GM18861 (cell line): ENCODE measurements around the gene PDZD8.
"Not testable (repeated sequence)": the region's sequence is repeated elsewhere in the genome, so short reads cannot be mapped to it uniquely, and the experiment has no call there.

Source experiments
- ATAC-seq: cut with Tn5 transposase; IDR thresholded peaks from one replicate; pipeline ENCODE4 v1.9.1; 2021; ENCODE audit not compliant: unreplicated experiment

The PDZD8 gene

DNA sequence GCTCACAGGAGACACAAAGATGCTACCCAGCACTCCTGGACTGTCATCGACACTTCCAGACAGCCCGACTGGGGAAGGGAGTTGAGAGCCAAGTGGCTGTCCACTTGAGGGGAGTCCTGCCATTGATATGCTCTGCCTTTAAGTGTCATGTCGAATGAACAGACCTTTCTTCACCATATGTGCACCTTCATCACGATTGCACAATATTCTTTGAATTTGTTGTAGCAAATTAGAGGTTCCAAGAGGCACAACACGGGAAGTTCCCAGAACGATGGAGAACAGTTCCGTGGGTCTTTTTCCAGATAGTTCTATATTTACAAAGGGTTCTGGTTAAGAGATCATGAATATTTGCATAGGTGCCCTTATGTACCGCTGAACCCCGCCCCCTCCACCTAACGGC is 118.3 kb downstream of the PDZD8 start:
- no peak for ATAC-seq

DNA sequence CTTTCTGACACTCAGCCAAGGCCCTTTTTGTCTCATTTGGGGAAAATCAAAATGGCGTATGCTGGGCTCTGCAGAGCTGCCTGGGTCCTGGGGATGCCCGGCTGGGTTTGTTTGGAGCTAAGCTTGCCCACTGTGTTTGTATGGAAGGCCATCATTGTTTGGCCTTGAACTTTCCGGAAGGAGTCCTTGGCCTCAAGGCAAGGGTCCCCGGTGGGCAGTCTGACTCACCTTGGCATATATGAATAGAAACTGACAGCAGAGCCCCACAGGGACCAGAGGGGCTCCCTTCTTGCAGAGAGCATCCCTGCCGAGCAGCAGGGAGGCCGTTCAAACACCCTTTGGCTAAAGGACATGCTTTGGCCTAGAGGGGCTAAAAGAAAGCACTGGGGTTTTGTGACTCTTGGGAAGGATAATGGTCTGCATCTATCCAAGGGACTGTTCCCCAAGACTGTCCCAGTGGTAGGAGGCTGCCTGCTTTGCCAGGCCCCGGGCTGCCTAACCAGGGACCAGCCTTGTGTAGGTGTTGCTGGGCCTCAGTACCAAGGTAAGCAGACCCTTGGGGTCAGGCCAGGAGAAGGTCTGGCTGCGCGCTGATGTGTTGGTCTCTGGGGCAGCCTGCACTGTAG is 119.3 kb downstream of the PDZD8 start:
- ATAC-seq = no peak

DNA sequence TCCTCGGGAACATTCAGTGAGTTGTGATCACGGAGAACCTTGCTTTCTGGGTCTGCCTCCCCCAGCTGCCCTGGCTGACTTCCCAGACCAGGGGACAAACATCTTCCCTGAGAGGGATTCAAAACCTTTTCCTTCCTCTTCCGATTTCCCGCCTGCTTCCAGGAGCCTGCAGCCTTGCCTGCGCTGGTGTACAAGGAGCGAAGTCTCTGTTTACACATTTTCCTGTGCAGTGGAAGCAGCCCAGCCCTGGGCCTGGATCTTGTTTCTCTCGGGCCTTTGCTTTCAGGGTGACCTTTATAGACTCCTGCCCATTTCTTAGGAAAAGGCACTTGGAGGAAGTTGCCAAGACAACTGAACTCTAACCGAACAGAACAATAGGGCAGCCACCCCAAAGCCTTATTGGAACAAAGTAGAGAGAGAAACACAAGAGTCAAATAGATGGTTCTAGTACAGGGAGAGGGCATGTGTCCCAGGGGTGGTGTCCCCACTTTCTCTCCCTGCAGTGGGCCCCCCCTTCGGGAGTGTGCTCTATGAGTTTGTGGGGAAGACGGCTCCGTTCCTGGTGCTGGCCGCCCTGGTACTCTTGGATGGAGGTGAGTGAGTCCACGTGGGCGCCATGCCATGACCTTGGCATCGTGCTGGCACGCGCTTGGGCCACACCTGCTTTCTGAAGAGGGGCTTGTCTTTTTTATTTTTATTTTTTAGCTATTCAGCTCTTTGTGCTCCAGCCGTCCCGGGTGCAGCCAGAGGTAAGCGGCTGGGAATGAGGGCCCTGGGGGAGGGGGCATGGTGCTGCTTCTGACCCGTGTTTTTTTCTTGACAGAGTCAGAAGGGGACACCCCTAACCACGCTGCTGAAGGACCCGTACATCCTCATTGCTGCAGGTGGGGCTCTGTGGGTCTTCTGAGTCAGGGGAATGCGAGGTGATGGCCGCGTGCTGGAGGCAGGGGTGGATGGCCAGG is 120.2 kb downstream of the PDZD8 start:
- no peak for ATAC-seq

GRCh38 chr10:117254338-117254737 is 120.9 kb downstream of the PDZD8 start:
- no peak for ATAC-seq

DNA sequence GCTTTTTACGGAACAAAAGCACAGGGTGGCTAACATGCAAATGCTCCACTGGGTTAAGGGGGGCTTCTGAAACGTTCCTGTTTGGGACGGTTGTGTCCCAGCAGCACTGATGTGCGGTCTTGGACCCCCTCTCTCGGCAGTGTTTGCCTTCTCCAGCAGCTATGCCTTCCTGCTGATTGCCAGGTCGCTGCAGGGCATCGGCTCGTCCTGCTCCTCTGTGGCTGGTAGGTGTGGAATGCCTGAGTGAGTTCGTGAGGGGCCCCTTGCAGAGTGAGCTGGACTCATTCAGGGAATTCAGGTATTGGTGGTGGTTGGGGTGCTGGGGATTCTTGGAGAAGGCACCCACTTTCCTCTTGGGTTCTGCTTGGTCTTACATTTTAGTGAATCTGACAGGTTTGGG is 121.3 kb downstream of the PDZD8 start:
- ATAC-seq = no peak

GRCh38 chr10:117250411-117250810 is 124.8 kb downstream of the PDZD8 start:
- ATAC-seq = no peak

DNA sequence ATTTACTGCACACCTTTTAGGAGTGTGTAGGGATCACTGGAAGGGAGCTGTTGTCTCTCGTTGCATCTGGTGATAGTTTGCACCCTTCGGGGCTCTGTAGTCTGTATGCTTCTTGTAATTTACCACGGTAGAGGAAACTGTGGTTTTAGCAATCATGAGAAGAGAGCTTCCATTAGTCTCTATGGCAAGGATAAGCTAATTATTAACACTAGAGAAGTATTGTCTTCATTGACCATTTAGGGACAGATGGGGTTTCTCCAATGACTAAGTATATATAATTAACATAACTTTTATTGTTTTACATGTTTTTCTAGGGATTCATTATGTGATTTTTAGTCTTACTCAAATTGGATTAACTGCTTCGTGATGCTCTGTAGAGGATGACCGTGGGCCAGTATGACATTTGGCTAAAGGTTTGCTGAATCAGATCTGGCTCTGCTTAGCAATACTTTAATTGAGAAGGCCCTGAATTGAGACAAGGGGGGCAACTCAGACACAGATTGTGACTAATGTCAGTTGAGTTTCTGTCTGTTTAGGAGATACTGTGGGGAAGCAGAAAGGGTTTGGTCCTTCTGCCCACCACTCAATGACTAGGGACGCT is 125.6 kb downstream of the PDZD8 start:
- ATAC-seq = peak; percentile 96

- no peak for ATAC-seq
Measured at GRCh38 chr10:117248750-117249465, 126.3 kb downstream of the PDZD8 start.

DNA sequence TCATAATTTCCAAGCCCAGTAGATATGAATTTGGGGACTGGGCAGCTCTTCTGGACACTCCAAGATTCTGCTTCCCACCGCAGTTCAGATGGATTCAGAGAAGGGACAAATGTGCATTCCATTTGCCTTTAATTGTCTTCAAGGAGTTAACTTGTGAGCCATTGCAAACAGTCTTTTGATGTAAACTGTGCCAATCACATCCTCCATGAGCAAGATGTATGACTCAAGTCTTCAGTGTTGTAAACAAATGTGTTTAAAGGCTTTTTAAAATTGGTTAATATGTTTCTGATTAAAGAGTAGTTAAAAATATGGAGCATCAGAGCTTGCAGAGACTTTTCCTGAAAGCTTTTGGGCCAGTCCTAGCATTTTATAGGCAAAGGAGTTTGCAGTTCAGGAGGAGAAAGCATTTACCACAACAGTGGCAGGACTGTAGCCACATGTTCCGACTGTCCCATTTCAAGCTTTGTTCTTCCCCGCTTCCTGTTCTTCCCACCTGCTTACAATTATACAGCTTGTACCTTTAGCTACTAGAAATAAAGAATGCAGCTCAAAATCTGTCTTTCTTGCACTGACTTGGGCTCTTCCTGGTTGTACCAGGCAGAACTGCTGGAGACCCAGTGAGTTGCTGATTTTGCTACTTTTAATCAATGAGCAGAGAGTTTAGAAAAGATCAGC is 128.1 kb downstream of the PDZD8 start:
- ATAC-seq = no peak

GRCh38 chr10:117242463-117242832 is 132.8 kb downstream of the PDZD8 start:
- no peak for ATAC-seq

DNA sequence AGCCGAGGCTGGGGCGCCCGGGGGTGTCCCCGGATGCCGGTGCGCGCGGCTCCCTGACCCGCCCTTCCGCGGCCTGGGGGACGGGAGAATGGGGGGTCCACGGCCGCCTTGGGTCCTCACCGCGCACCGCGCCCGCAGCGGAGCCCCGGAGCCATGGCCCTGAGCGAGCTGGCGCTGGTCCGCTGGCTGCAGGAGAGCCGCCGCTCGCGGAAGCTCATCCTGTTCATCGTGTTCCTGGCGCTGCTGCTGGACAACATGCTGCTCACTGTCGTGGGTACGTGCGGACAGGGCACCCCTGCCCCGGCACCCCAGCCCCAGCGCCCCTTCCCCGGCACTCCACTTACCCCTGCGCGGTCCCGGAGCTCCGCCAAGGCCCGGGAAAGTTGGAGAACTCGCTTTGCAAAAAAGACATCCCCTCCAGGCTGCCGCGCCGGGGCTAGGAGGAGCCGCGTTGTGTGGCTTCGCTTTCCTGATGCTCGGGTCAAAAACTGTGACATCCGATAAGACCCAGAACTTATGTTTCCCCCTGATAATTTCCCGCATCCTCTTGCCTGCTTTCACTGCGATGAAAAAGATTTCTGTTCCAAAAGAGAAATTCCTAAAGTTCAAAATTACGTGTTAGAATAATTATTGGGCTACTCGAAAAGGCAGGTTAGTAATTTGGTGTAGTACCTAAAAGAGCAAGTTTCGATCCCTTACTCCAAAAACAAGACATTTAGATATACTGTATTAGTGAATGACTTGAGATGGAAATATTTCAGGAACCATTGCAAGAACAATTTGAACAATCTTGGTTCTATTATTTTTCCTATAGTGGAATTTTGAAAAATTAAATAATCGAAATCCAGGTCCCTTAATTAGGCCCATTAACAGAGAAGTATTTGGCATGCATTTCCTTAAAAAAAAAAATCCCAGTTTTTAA is 133.4 kb downstream of the PDZD8 start:
- no peak for ATAC-seq

- no peak for ATAC-seq
Measured at GRCh38 chr10:117240621-117241529, 134.4 kb downstream of the PDZD8 start, which contains the start of gene SLC18A2. Gene SLC18A2 (plus strand): TSS chr10:117241114. CDS start chr10:117241694, 580 bp downstream.

- no peak for ATAC-seq
Measured at GRCh38 chr10:117239721-117240620, 135.3 kb downstream of the PDZD8 start.

GRCh38 chr10:117239051-117239450 is 136.2 kb downstream of the PDZD8 start:
- ATAC-seq = no peak

DNA sequence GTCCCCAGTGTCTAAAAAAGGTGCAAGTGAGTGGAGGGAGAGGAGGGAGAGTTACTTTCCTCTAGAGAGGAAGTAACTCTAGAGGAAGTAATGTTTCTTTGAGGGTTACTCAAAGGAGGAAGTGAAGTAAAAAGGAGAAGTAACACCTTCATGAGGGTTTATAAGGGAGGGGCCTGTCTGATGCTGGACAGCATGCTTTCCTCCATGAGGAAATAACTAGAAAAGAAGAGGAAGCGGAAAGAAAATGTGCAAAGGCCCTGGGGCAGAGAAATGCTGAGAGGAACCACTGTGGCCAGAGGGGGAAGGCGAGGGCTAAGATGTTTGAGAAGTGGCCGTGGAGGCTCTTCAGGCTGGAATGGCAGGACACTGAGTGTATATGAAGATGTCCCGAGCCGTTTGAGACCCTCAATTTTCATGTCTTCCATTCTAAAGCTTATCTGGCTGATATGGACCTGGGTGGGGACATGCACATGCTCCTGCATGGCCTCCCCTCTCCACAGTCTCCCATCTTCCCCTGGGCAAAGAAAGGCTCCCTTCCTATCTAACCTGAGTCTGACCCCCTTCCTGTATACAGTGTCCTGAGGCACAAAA is 137.7 kb downstream of the PDZD8 start:
- ATAC-seq = peak; percentile 60

DNA sequence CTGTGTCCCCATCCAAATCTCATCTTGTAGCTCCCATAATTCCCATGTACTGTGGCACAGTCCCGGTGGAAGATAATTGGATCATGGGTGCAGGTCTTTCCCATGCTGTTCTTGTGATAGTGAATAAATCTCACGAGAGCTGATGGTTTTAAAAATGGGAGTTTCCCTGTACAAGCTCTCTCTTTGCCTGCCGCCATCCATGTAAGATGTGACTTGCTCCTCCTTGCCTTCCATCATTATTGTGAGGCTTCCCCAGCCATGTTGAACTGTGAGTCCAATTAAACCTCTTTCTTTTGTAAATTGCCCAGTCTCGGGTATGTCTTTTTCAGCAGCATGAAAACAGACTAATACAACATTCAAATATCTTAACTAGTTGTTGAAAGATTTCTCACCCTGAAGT is 145.1 kb downstream of the PDZD8 start:
- not testable (repeated sequence) for ATAC-seq

DNA sequence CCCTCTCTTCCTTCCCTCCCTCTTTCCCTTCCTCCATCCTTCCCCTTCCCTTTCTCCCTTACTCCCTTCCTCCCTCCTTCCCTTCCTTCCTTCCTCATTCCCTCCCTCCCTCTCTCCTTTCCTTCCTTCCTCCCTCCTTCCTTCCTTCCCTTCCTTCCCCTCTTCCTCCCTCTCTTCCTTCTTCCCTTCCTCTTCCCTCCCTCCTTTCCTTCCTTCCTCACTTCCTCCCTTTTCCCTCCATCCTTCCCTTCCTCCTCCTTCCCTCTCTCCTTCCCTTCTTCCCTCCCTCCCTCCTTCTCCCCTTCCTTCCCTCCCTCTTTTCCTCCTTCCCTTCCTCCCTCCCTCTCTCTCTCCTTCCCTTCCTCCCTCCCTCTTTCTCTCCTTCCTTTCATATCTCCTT is 147.0 kb downstream of the PDZD8 start:
- ATAC-seq = no peak
